Thyroid gland (tissue), 4 donors: ENCODE results near the gene UBL3.

Experiments used
- CTCF ChIP-seq, 6 experiments: fragments of 200-600 bp in 3 of 6; fragments of 450-650 bp in 3 of 6; sonication (generic) in 3 of 6; IDR thresholded peaks; one replicate each; pipeline ENCODE4 v1.5.1; 2016 to 2019; ENCODE audit warnings: antibody characterized with exemption in 6 of 6, mild to moderate bottlenecking in 2 of 6, inconsistent platforms in 1 of 6, moderate library complexity in 1 of 6
- POLR2A ChIP-seq, 2 donors: fragments of 450-650 bp; IDR thresholded peaks; one replicate each; pipeline ENCODE4 v1.6.1; 2017; ENCODE audit warnings: antibody characterized with exemption in 2 of 2, mild to moderate bottlenecking in 2 of 2, moderate library complexity in 1 of 2

DNA sequence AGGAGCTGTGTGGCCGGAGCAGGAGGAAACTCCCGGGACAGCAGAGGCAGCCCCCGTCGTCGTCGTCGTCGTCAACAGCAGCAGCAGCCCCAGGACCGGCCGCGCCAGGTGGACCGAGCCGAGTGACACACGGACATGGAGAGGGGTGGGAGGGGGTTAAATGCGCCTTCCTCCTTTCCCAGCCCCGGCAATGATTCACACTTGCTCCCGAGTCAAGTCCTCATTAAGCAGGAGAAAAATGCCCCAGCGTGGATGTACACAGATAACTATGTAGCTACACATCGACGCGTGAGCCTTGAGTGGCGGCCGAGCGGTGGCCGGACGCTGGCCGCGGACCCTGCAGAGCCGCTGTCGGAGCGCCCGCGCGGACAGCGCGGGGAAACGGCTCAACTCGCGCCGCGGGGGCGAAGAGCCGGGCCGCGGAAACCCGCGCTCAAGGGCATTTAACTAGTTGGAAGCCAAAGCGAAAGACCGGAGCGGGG lies 645 bp downstream of the UBL3 start:
- TF ChIP-seq CTCF (IDR thresholded peaks at IDR 0.05), result no peak
- no peak for TF ChIP-seq POLR2A (IDR thresholded peaks at IDR 0.05)
